Measurements from ENCODE around the gene PPIE.

The PPIE gene

DNA sequence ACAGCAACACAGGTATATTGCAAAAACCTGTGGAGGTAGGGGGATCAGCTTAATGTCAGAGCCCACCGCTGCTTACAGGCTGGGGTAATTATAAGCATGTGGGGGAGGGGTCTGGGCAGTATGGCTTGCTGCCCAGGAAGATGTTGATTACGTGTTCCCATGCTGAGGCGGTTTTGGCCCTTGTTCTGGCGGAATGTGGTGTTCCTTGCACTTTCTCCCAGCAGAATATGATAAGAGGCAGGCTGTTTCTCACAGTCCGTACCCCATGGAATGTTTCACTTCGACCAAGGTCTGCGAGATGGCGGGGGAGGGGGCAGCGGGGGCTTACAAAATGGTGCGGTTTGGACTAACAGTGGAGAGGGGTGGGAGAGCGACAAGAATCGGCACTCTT lies 37.6 kb upstream of the PPIE start:
- H3K4me3 ChIP-seq (ENCODE audit: low read depth, low read length) = no peak overlapping the region
- TF ChIP-seq, protein P1, sequence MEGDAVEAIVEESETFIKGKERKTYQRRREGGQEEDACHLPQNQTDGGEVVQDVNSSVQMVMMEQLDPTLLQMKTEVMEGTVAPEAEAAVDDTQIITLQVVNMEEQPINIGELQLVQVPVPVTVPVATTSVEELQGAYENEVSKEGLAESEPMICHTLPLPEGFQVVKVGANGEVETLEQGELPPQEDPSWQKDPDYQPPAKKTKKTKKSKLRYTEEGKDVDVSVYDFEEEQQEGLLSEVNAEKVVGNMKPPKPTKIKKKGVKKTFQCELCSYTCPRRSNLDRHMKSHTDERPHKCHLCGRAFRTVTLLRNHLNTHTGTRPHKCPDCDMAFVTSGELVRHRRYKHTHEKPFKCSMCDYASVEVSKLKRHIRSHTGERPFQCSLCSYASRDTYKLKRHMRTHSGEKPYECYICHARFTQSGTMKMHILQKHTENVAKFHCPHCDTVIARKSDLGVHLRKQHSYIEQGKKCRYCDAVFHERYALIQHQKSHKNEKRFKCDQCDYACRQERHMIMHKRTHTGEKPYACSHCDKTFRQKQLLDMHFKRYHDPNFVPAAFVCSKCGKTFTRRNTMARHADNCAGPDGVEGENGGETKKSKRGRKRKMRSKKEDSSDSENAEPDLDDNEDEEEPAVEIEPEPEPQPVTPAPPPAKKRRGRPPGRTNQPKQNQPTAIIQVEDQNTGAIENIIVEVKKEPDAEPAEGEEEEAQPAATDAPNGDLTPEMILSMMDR (IDR thresholded peaks at IDR 0.05; ENCODE audit: low read depth, low read length, missing control alignments) = no peak
- DNase-seq (ENCODE audit: low read depth) = no peak

DNA sequence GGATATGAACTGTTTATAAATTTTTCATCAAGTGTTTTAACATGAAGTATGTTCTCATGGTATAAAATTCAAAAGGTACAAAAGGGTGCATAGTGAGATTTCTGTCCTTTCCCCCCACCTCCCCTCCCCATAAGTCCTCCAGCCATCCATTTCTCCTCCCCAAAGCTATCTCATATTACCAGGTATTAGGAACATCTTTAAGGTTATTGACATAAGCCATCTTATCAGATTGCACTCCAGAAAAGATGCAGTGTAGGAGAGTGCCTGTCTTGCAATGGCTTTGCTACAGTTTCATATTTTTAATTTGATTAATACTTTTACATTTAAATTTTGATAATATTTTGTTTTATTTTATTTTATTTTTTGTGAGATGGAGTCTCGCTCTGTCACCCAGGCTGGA lies 33.9 kb upstream of the PPIE start:
- no peak overlapping the region for H3K4me3 ChIP-seq (ENCODE audit: low read depth, low read length)
- TF ChIP-seq, protein P1 (IDR thresholded peaks at IDR 0.05; ENCODE audit: low read depth, low read length, missing control alignments) = no peak

DNA sequence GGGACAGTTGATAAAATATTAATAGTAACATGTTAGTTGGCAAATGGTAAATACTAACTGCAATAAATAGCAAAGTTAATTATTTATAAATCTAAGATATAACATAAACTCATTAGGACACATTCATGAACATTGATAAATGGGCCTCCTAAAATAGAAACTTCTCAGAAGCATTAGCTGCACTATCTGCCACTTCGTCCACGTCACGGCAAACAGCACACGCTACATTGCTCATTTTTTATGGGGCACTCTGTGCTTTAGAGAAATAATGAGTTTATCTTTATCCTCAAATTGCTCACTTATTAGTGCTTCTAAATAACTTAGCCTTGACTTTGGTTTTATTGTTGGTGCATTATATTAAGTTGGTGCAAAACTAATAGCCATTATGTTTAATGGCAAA lies 31.2 kb upstream of the PPIE start:
- TF ChIP-seq, protein P1 (IDR thresholded peaks at IDR 0.05; ENCODE audit: low read depth, low read length, missing control alignments) = no peak
- no peak overlapping the region for H3K4me3 ChIP-seq (ENCODE audit: low read depth, low read length)
- no peak for DNase-seq (ENCODE audit: low read depth)

More for the DNA sequence above, 33.9 kb upstream of the PPIE start:
- DNase-seq (ENCODE audit: low read depth) = no peak

DNA sequence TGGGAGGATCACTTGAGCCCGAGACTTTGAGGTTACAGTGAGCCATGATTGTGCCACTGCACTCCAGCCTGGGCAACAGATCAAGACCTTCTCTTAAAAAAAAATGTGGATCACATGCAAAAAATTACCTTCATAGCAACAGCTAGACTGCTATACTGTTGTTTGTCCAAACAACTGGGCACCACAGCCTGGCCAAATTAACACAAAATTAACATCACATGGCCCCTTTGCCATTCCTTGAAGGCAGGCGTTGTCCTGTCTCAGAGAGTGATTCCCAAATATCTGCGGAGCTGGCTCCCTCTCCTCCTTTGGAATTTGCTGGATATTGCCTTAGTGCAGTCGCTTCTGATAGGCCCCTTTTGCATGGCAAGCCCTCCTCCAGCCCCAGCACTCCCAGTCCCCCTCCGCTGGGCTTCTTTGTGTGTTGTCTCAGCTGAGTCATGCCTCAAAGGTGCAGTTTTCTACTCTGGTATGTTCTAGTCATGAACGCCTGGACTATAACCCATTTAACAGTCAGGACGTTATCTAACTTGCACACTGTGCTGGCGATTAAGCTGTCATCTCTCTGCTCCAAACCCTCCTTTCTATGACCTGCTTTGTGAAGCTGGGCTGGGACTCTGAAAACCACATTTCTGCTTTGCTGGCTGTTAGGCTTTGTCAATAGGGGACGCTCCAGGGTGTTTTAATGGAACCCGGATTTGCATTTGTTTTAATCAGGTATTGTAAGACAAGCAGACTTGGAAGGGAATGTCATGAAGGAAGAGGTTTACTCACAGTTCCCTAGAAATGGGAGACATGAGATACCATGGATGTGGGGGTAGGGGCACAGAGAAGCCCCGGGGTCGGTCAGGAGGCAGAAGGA lies 27.3 kb upstream of the PPIE start:
- DNase-seq (ENCODE audit: low read depth) = no peak
- no peak overlapping the region for H3K4me3 ChIP-seq (ENCODE audit: low read depth, low read length)
- TF ChIP-seq, protein P1 (IDR thresholded peaks at IDR 0.05; ENCODE audit: low read depth, low read length, missing control alignments) = no peak

DNA sequence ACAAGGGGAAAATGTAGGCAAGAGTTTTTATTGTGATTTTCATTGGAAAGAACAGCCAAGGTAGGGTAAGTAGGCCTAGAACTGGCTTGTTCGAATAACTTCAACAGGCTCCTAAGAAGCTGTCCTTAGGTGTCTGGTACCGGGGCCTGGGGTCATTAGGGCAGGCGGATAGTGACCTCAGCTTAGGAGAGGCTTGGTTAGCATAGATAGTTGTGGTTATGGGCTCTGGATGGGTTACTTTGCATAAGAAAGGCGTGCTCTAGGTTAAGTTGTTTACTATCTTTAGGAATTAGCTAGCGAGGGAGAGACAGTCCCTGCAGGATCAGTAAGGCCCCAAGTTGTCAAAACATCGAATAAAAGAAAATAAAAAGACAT lies 26.7 kb upstream of the PPIE start:
- no peak for DNase-seq (ENCODE audit: low read depth)
- TF ChIP-seq, protein P1 (IDR thresholded peaks at IDR 0.05; ENCODE audit: low read depth, low read length, missing control alignments) = no peak
- H3K4me3 ChIP-seq (ENCODE audit: low read depth, low read length) = no peak overlapping the region

DNA sequence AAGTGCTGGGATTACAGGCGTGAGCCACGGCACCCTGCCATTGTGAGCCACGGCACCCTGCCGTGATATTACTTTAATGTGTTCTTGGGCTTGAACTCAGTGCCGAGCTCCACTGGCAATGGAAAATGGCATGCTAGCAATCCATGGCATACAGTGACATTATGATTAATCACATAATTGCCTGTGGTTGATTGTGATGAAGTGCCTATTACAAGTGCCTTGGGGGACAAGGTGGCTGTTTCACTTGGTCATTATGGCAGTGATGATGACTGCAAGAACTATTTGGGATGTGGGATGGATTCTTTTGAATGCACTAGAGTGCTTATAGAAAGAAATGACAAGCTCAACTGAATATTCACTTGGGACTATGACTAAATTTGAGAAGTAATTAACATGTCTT lies 25.1 kb upstream of the PPIE start:
- no peak overlapping the region for H3K4me3 ChIP-seq (ENCODE audit: low read depth, low read length)
- no peak for DNase-seq (ENCODE audit: low read depth)
- TF ChIP-seq, protein P1 (IDR thresholded peaks at IDR 0.05; ENCODE audit: low read depth, low read length, missing control alignments) = no peak

DNA sequence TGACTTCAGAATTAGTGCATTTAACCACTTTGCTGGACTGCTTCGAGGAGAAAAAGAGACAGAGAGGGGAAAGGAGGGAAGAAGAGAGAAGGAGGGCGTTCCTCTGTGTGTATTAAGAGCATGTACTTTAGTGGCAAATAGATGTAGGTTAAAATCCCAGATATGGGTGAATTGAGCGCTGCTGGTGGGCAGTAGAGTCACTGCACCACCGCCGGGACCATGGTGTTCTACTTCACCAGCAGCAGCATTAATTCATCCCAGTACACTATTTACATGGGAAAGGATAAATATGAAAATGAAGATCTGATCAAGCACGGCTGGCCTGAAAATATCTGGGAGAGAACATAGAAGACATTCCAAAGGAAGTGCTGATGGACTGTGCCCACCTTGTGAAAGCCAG lies 20.9 kb upstream of the PPIE start:
- TF ChIP-seq, protein P1 (IDR thresholded peaks at IDR 0.05; ENCODE audit: low read depth, low read length, missing control alignments) = peak; percentile 17

More for the DNA sequence above, 20.9 kb upstream of the PPIE start:
- no peak for DNase-seq (ENCODE audit: low read depth)
- no peak overlapping the region for H3K4me3 ChIP-seq (ENCODE audit: low read depth, low read length)

All from GM12864 (cell line).